ENCODE measurements around the gene PSKH1.
"Not testable (repeated sequence)": the region's sequence is repeated elsewhere in the genome, so short reads cannot be mapped to it uniquely, and the experiment has no call there.

Gene PSKH1

GRCh38 chr16:67892899-67893742 is at the start of gene PSKH1:
TSS of gene PSKH1 (plus strand) at chr16:67893254. CDS start at chr16:67908750, 15,496 bp downstream.
- DNase-seq (ENCODE audit: low read depth): peak; percentile 87

- no peak for DNase-seq (ENCODE audit: low read depth)
Observed at GRCh38 chr16:67843343-67843765, 49.7 kb upstream of the PSKH1 start.

- DNase-seq (ENCODE audit: low read depth): no peak
Observed at GRCh38 chr16:67844497-67844896, 48.6 kb upstream of the PSKH1 start.

- DNase-seq (ENCODE audit: low read depth): no peak
Observed at GRCh38 chr16:67845291-67846062, 47.6 kb upstream of the PSKH1 start.

- no peak for DNase-seq (ENCODE audit: low read depth)
Observed at GRCh38 chr16:67846063-67846319, 47.1 kb upstream of the PSKH1 start.

GRCh38 chr16:67846320-67847063 is 46.6 kb upstream of the PSKH1 start, which contains the start of gene NUTF2:
TSS of gene NUTF2 (plus strand) at chr16:67846933. CDS start at chr16:67865131, 18,198 bp downstream.
- DNase-seq (ENCODE audit: low read depth): peak; percentile 94

GRCh38 chr16:67847064-67847861 is 45.8 kb upstream of the PSKH1 start, which contains the start of gene CENPT:
TSS of gene CENPT (minus strand) at chr16:67847693. CDS start at chr16:67833859, 13,834 bp downstream.
- no peak for DNase-seq (ENCODE audit: low read depth)

GRCh38 chr16:67848118-67848517 is 44.9 kb upstream of the PSKH1 start:
- DNase-seq (ENCODE audit: low read depth): no peak

- DNase-seq (ENCODE audit: low read depth): no peak
Observed at GRCh38 chr16:67853670-67854069, 39.4 kb upstream of the PSKH1 start.

- no peak for DNase-seq (ENCODE audit: low read depth)
Observed at GRCh38 chr16:67855789-67856188, 37.3 kb upstream of the PSKH1 start.

GRCh38 chr16:67856927-67857546 is 36.0 kb upstream of the PSKH1 start:
- no peak for DNase-seq (ENCODE audit: low read depth)

- DNase-seq (ENCODE audit: low read depth): no peak
Observed at GRCh38 chr16:67857547-67858233, 35.4 kb upstream of the PSKH1 start.

GRCh38 chr16:67858500-67858899 is 34.6 kb upstream of the PSKH1 start:
- DNase-seq (ENCODE audit: low read depth): no peak

- no peak for DNase-seq (ENCODE audit: low read depth)
Observed at GRCh38 chr16:67860589-67861398, 32.3 kb upstream of the PSKH1 start.

- DNase-seq (ENCODE audit: low read depth): no peak
Observed at GRCh38 chr16:67861877-67862276, 31.2 kb upstream of the PSKH1 start.

- no peak for DNase-seq (ENCODE audit: low read depth)
Observed at GRCh38 chr16:67862623-67863583, 30.2 kb upstream of the PSKH1 start.

GRCh38 chr16:67864044-67864443 is 29.0 kb upstream of the PSKH1 start:
- DNase-seq (ENCODE audit: low read depth): not testable (repeated sequence)

GRCh38 chr16:67864594-67864993 is 28.5 kb upstream of the PSKH1 start:
- DNase-seq (ENCODE audit: low read depth): no peak

Measured in stimulated activated CD8-positive, alpha-beta memory T cell treated with anti-CD3 and anti-CD28 coated beads, Interleukin-12 subunit alpha, Interleukin-12 subunit beta, amount 100 ng/mL, for 4 hours (primary cell).